PC-3 (cell line): ENCODE data around the gene TCL1B.

ENCODE experiments used
- CTCF ChIP-seq: fragments of 300-600 bp; sonication (generic); conservative IDR thresholded peaks from 2 replicates; pipeline ENCODE4 v1.5.1; 2017; ENCODE audit warnings: antibody characterized with exemption, low read depth, mild to moderate bottlenecking, low read length
- EZH2 ChIP-seq: fragments of 300-600 bp; sonication (generic); IDR thresholded peaks from one replicate; pipeline ENCODE4 v1.6.1; 2017; ENCODE audit warnings: antibody characterized with exemption, mild to moderate bottlenecking, low read length; ENCODE audit not compliant: unreplicated experiment

- TF ChIP-seq CTCF (no peak), EZH2 (no peak)
Measured at GRCh38 chr14:95722525-95723190, 36.4 kb downstream of the TCL1B start.
